ENCODE data around the gene NFIB. TPM values are rescaled to one million over a fixed set of nuclear protein-coding genes. Genes with fewer than 3 reads are reported as not detected.

Gene NFIB
- total and polyA plus RNA-seq, 2 of the 4 experiments (the other 2 are of a cell fraction), result 1.4 to 2.0 TPM

GRCh38 chr9:14236591-14236990 is 77.3 kb downstream of the NFIB start:
- no peak overlapping the region for H2AK9ac ChIP-seq (replicated peaks; ENCODE audit: low read depth, low read length, poor library complexity)
- no peaks in the 10 kb centered on the region for H4K20me1 ChIP-seq (ENCODE audit: insufficient read depth, low read length)
- no peak overlapping the region for H2BK120ac ChIP-seq (ENCODE audit: low read depth, low read length)
- WGBS, 2 experiments (ENCODE audit: extremely low coverage in 2 of 2, insufficient read length in 1 of 2), result no CpG with 5 or more reads among the region's 1 CpG
- H3K4me1 ChIP-seq (ENCODE audit: control insufficient read depth, insufficient read depth, low read length), result peaks cover 5% of the 10 kb centered on the region; the same call in 1 of the 2 replicates
- no peaks in the 10 kb centered on the region for H3K9me3 ChIP-seq (ENCODE audit: control insufficient read depth, insufficient read depth, low read length)
- H3K9me1 ChIP-seq (ENCODE audit: insufficient read depth, low read length), result no peaks in the 10 kb centered on the region
- H3K23ac ChIP-seq (ENCODE audit: low read depth, low read length), result no peak overlapping the region
- dilution Hi-C loops (cut with HindIII; ENCODE audit: low sequenced_read_pairs, unreplicated experiment) (no loop called here), intact Hi-C loops (cut with micrococcal nuclease) (no loop called here), in situ Hi-C loops (cut with MboI; ENCODE audit: low sequenced_read_pairs) (no loop called here)
- H4K91ac ChIP-seq (ENCODE audit: insufficient read depth, low read depth, low read length), result no peak overlapping the region
- no peak overlapping the region for H3K4ac ChIP-seq (ENCODE audit: low read depth, low read length)
- no peak overlapping the region for H3K4me2 ChIP-seq (ENCODE audit: low read depth, low read length)
- ChIA-PET CTCF (no interaction called here), POLR2A (ENCODE audit: unreplicated experiment) (no interaction called here)
- no TSS peak for BruUV-seq (replicated peaks)
- no peak overlapping the region for H3K4me3 ChIP-seq (ENCODE audit: insufficient read depth, low read depth, low read length)
- ATAC-seq (ENCODE audit: low read depth) (peak; percentile 28; the same call in 1 of the 2 replicates), DNase-seq (no peak)
- no peak overlapping the region for H3K9ac ChIP-seq (ENCODE audit: low read depth, low read length)
- H3K27ac ChIP-seq (ENCODE audit: insufficient read depth, low read length), result no peak overlapping the region
- H4K8ac ChIP-seq (ENCODE audit: low read depth in 2 of 2, low read length in 2 of 2), result no peak overlapping the region
- H2BK15ac ChIP-seq (ENCODE audit: low read depth, low read length), result no peak overlapping the region
- H2BK5ac ChIP-seq (ENCODE audit: low read depth, low read length, poor library complexity, severe bottlenecking), result no peak overlapping the region
- H3K27me3 ChIP-seq (ENCODE audit: control insufficient read depth, insufficient read depth, low read length), result no peaks in the 10 kb centered on the region; the same call in 1 of the 2 replicates
- H2BK20ac ChIP-seq (ENCODE audit: low read depth, low read length), result no peak overlapping the region
- no peak overlapping the region for H2AFZ ChIP-seq (replicated peaks; ENCODE audit: low read length, poor library complexity)
- H3K36me3 ChIP-seq (ENCODE audit: control insufficient read depth, insufficient read depth, low read length), result no peaks in the 10 kb centered on the region
- H3K79me1 ChIP-seq (ENCODE audit: low read depth in 1 of 2, low read length in 2 of 2), result no peaks in the 10 kb centered on the region
- no peak for TF ChIP-seq FOS (IDR thresholded peaks at IDR 0.05; ENCODE audit: low read depth, low read length)
- TF ChIP-seq MXI1 (IDR thresholded peaks at IDR 0.05; ENCODE audit: borderline replicate concordance, low read depth, low read length), result no peak
- TF ChIP-seq CHD1 (IDR thresholded peaks at IDR 0.05; ENCODE audit: low read depth, low read length), result no peak
- TF ChIP-seq SMC3 (IDR thresholded peaks at IDR 0.05; ENCODE audit: low read depth, low read length), result no peak
- no peak for TF ChIP-seq ELK1 (IDR thresholded peaks at IDR 0.05; ENCODE audit: borderline replicate concordance, low read depth, low read length)
- no peak for TF ChIP-seq CEBPB (IDR thresholded peaks at IDR 0.05; ENCODE audit: low read depth, low read length)
- no peak for TF ChIP-seq RAD21 (IDR thresholded peaks at IDR 0.05; ENCODE audit: low read length)
- no peak overlapping the region for H4K5ac ChIP-seq (ENCODE audit: low read depth, low read length)
- H3K18ac ChIP-seq (ENCODE audit: low read depth, low read length), result no peak overlapping the region
- H3K14ac ChIP-seq (replicated peaks; ENCODE audit: low read depth, low read length), result no peak overlapping the region
- no peak overlapping the region for H2AK5ac ChIP-seq (ENCODE audit: low read depth, low read length)
- no peak overlapping the region for H3K56ac ChIP-seq (ENCODE audit: extremely low read depth, insufficient read depth, low read length)
